H7 (cell line): ENCODE results near the gene DNAH8. TPM values are rescaled to one million over a fixed set of nuclear protein-coding genes. Genes with fewer than 3 reads are reported as not detected.

Source experiments
- DNase-seq: peaks from one replicate; pipeline ENCODE4 v3.0.0; 2012
- H3K27me3 ChIP-seq: 2 replicates; pipeline ENCODE4 v1.6.0; 2011; ENCODE audit warnings: mild to moderate bottlenecking, low read length; ENCODE audit not compliant: control insufficient read depth, insufficient read depth
- H3K36me3 ChIP-seq: replicated peaks from 2 replicates; pipeline ENCODE4 v1.5.1; 2011; ENCODE audit warnings: low read length; ENCODE audit not compliant: control insufficient read depth, insufficient read depth
- H3K4me3 ChIP-seq: 2 replicates; pipeline ENCODE4 v1.5.1; 2011; ENCODE audit warnings: low read depth, mild to moderate bottlenecking, control low read depth, low read length, moderate library complexity; ENCODE audit not compliant: insufficient read depth
- total RNA-seq: library from RNA; depleted of rRNA; stranded (reverse); fragments of >200 nt; shearing (Covaris generic); gene quantifications from 2 replicates; pipeline ENCODE4 v1.2.3, GENCODE V29; 2014

Gene DNAH8
- total RNA-seq, 1 experiment from 2014 or later, result 0.03 TPM

- no peaks in the 10 kb centered on the region for H3K36me3 ChIP-seq
- DNase-seq, result no peak
- no peaks in the 10 kb centered on the region for H3K27me3 ChIP-seq
- H3K4me3 ChIP-seq, result no peak overlapping the region
Measured at GRCh38 chr6:38974389-38975151, 259.5 kb downstream of the DNAH8 start.

GRCh38 chr6:38975621-38976049 lies 260.5 kb downstream of the DNAH8 start:
- no peak for DNase-seq
- Histone ChIP-seq H3K27me3 (no peaks in the 10 kb centered on the region), H3K36me3 (no peaks in the 10 kb centered on the region), H3K4me3 (no peak overlapping the region)

- no peaks in the 10 kb centered on the region for H3K36me3 ChIP-seq
- H3K27me3 ChIP-seq, result no peaks in the 10 kb centered on the region
- DNase-seq, result no peak
- no peak overlapping the region for H3K4me3 ChIP-seq
Measured at GRCh38 chr6:38976051-38976450, 260.9 kb downstream of the DNAH8 start.

GRCh38 chr6:38976801-38977500 lies 261.8 kb downstream of the DNAH8 start:
- DNase-seq, result no peak
- Histone ChIP-seq H3K36me3 (no peaks in the 10 kb centered on the region), H3K4me3 (no peak overlapping the region), H3K27me3 (no peaks in the 10 kb centered on the region)

- Histone ChIP-seq H3K27me3 (no peaks in the 10 kb centered on the region), H3K4me3 (no peak overlapping the region), H3K36me3 (no peaks in the 10 kb centered on the region)
- DNase-seq, result no peak
Measured at GRCh38 chr6:38978139-38978704, 263.1 kb downstream of the DNAH8 start.

- no peak for DNase-seq
- H3K4me3 ChIP-seq, result no peak overlapping the region
- H3K27me3 ChIP-seq, result no peaks in the 10 kb centered on the region
- H3K36me3 ChIP-seq, result no peaks in the 10 kb centered on the region
Measured at GRCh38 chr6:38982470-38982869, 267.4 kb downstream of the DNAH8 start.

- no peak for DNase-seq
- no peaks in the 10 kb centered on the region for H3K27me3 ChIP-seq
- no peak overlapping the region for H3K4me3 ChIP-seq
- no peaks in the 10 kb centered on the region for H3K36me3 ChIP-seq
Measured at GRCh38 chr6:38984723-38985122, 269.6 kb downstream of the DNAH8 start.

GRCh38 chr6:38985839-38986238 lies 270.7 kb downstream of the DNAH8 start:
- DNase-seq, result no peak
- Histone ChIP-seq H3K27me3 (no peaks in the 10 kb centered on the region), H3K4me3 (no peak overlapping the region), H3K36me3 (no peaks in the 10 kb centered on the region)

GRCh38 chr6:38987503-38987902 lies 272.4 kb downstream of the DNAH8 start:
- H3K4me3 ChIP-seq, result no peak overlapping the region

GRCh38 chr6:38988736-38989449 lies 273.8 kb downstream of the DNAH8 start:
- H3K4me3 ChIP-seq, result no peak overlapping the region
- H3K36me3 ChIP-seq, result no peaks in the 10 kb centered on the region
- no peak for DNase-seq
- H3K27me3 ChIP-seq, result no peaks in the 10 kb centered on the region

More at GRCh38 chr6:38987503-38987902, 272.4 kb downstream of the DNAH8 start:
- Histone ChIP-seq H3K36me3 (no peaks in the 10 kb centered on the region), H3K27me3 (no peaks in the 10 kb centered on the region)
- DNase-seq, result no peak

- DNase-seq, result no peak
- Histone ChIP-seq H3K27me3 (no peaks in the 10 kb centered on the region), H3K36me3 (no peaks in the 10 kb centered on the region), H3K4me3 (no peak overlapping the region)
Measured at GRCh38 chr6:38990475-38990874, 275.4 kb downstream of the DNAH8 start.

- no peak overlapping the region for H3K4me3 ChIP-seq
- DNase-seq, result no peak
- no peaks in the 10 kb centered on the region for H3K36me3 ChIP-seq
- no peaks in the 10 kb centered on the region for H3K27me3 ChIP-seq
Measured at GRCh38 chr6:38996676-38997075, 281.6 kb downstream of the DNAH8 start.

GRCh38 chr6:38997128-38997761 lies 282.1 kb downstream of the DNAH8 start:
- Histone ChIP-seq H3K4me3 (no peak overlapping the region), H3K27me3 (no peaks in the 10 kb centered on the region), H3K36me3 (no peaks in the 10 kb centered on the region)
- DNase-seq, result peak; percentile 34

GRCh38 chr6:39003072-39003471 lies 288.0 kb downstream of the DNAH8 start:
- DNase-seq, result no peak
- H3K36me3 ChIP-seq, result no peaks in the 10 kb centered on the region
- H3K4me3 ChIP-seq, result no peak overlapping the region
- H3K27me3 ChIP-seq, result no peaks in the 10 kb centered on the region
